SIG-M5 (cell line): ENCODE data around the gene ENHO.

Experiments
- DNase-seq: peaks from one replicate; lab custom pipeline; 2025; lab: John Stamatoyannopoulos, UW

The ENHO gene

GRCh38 chr9:34522971-34523797 lies at the start of gene ENHO:
ENHO (minus strand) TSS chr9:34522990; CDS start chr9:34521695, 1,295 bp downstream.
- DNase-seq = no peak

- no peak for DNase-seq
Observed at GRCh38 chr9:34572092-34572491, 49.3 kb upstream of the ENHO start.

- no peak for DNase-seq
Observed at GRCh38 chr9:34571481-34571810, 48.7 kb upstream of the ENHO start.

GRCh38 chr9:34570809-34571480 lies 48.2 kb upstream of the ENHO start:
- no peak for DNase-seq

- DNase-seq = no peak
Observed at GRCh38 chr9:34570376-34570775, 47.6 kb upstream of the ENHO start.

- no peak for DNase-seq
Observed at GRCh38 chr9:34568774-34569173, 46.0 kb upstream of the ENHO start.

- no peak for DNase-seq
Observed at GRCh38 chr9:34568133-34568532, 45.3 kb upstream of the ENHO start.

GRCh38 chr9:34566972-34567371 lies 44.2 kb upstream of the ENHO start:
- no peak for DNase-seq

- no peak for DNase-seq
Observed at GRCh38 chr9:34566322-34566721, 43.5 kb upstream of the ENHO start.

- DNase-seq = no peak
Observed at GRCh38 chr9:34565856-34566255, 43.1 kb upstream of the ENHO start.

- DNase-seq = no peak
Observed at GRCh38 chr9:34564617-34565016, 41.8 kb upstream of the ENHO start.

- no peak for DNase-seq
Observed at GRCh38 chr9:34563262-34563661, 40.5 kb upstream of the ENHO start.

- no peak for DNase-seq
Observed at GRCh38 chr9:34562135-34562745, 39.5 kb upstream of the ENHO start.

- DNase-seq = no peak
Observed at GRCh38 chr9:34560599-34561214, 37.9 kb upstream of the ENHO start.

- no peak for DNase-seq
Observed at GRCh38 chr9:34559624-34560455, 37.0 kb upstream of the ENHO start.

- DNase-seq = no peak
Observed at GRCh38 chr9:34558919-34559623, 36.3 kb upstream of the ENHO start.

GRCh38 chr9:34558364-34558763 lies 35.6 kb upstream of the ENHO start:
- no peak for DNase-seq

- DNase-seq = no peak
Observed at GRCh38 chr9:34557426-34558321, 34.9 kb upstream of the ENHO start.

GRCh38 chr9:34556949-34557348 lies 34.2 kb upstream of the ENHO start:
- DNase-seq = no peak

- DNase-seq = no peak
Observed at GRCh38 chr9:34555936-34556525, 33.2 kb upstream of the ENHO start.
